ENCODE measurements around the gene HK2. TPM values are rescaled to one million over a fixed set of nuclear protein-coding genes. Genes with fewer than 3 reads are reported as not detected.
A peak's percentile ranks its signal among the peaks of the same experiment; 100 is the strongest.

The HK2 gene
- total and polyA plus RNA-seq, 3 experiments from 2014 or later, result 1.8 to 57.0 (median 54.5) TPM

- no peak for DNase-seq
- ChIA-PET CTCF (interaction anchor here (1.4 kb wide), 1 partner anchor 13 kb away, joined by 4 read pairs; no protein-coding TSS in a partner anchor), POLR2A (no interaction called here)
- no peaks in the 10 kb centered on the region for H3K9me3 Mint-ChIP-seq
- Histone ChIP-seq H3K36me3 (ENCODE audit: insufficient read depth, low read length) (no peaks in the 10 kb centered on the region), H3K9me3 (ENCODE audit: low read length) (no peaks in the 10 kb centered on the region), H3K4me3 (ENCODE audit: low read length) (no peak overlapping the region), H3K27ac (ENCODE audit: low read depth, low read length) (no peak overlapping the region), H3K4me1 (ENCODE audit: insufficient read depth, low read length) (no peaks in the 10 kb centered on the region), H3K27me3 (ENCODE audit: insufficient read depth, low read length, poor library complexity, severe bottlenecking) (no peaks in the 10 kb centered on the region)
- no peak overlapping the region for H3K27ac Mint-ChIP-seq
- peaks cover 0 to 2% (median 0%) of the 10 kb centered on the region in 3 donors for H3K36me3 Mint-ChIP-seq
- H3K4me1 Mint-ChIP-seq, result no peaks in the 10 kb centered on the region
- H3K4me3 Mint-ChIP-seq, result no peak overlapping the region
- no peaks in the 10 kb centered on the region for H3K27me3 Mint-ChIP-seq
Measured at GRCh38 chr2:74863802-74864248, 29.9 kb downstream of the HK2 start.

- Histone ChIP-seq H3K4me1 (ENCODE audit: insufficient read depth, low read length) (no peaks in the 10 kb centered on the region), H3K27me3 (ENCODE audit: insufficient read depth, low read length, poor library complexity, severe bottlenecking) (no peaks in the 10 kb centered on the region), H3K36me3 (ENCODE audit: insufficient read depth, low read length) (no peaks in the 10 kb centered on the region), H3K4me3 (ENCODE audit: low read length) (no peak overlapping the region), H3K9me3 (ENCODE audit: low read length) (no peaks in the 10 kb centered on the region), H3K27ac (ENCODE audit: low read depth, low read length) (no peak overlapping the region)
- no peaks in the 10 kb centered on the region for H3K27me3 Mint-ChIP-seq
- DNase-seq, result no peak
- CTCF ChIA-PET, result interaction anchor here (0.9 kb wide), 1 partner anchor 10 kb away, joined by 3 read pairs; no protein-coding TSS in a partner anchor
- POLR2A ChIA-PET, result no interaction called here
- no peaks in the 10 kb centered on the region for H3K9me3 Mint-ChIP-seq
- no peak overlapping the region for H3K27ac Mint-ChIP-seq
- H3K4me1 Mint-ChIP-seq, result no peaks in the 10 kb centered on the region
- H3K36me3 Mint-ChIP-seq, result peaks cover 0 to 2% (median 0%) of the 10 kb centered on the region in 3 donors
- H3K4me3 Mint-ChIP-seq, result no peak overlapping the region
Measured at GRCh38 chr2:74864728-74865722, 31.1 kb downstream of the HK2 start.

- Mint-ChIP-seq H3K27ac (peak overlapping the region in 1 of 8 donors; percentile 11), H3K4me1 (no peaks in the 10 kb centered on the region), H3K9me3 (no peaks in the 10 kb centered on the region), H3K27me3 (no peaks in the 10 kb centered on the region), H3K36me3 (peaks cover 0 to 2% (median 0%) of the 10 kb centered on the region in 3 donors), H3K4me3 (no peak overlapping the region)
- H3K36me3 ChIP-seq (ENCODE audit: insufficient read depth, low read length), result no peaks in the 10 kb centered on the region
- H3K27ac ChIP-seq (ENCODE audit: low read depth, low read length), result no peak overlapping the region
- no peak for DNase-seq
- POLR2A ChIA-PET, result no interaction called here
- H3K9me3 ChIP-seq (ENCODE audit: low read length), result no peaks in the 10 kb centered on the region
- no peak overlapping the region for H3K4me3 ChIP-seq (ENCODE audit: low read length)
- no peaks in the 10 kb centered on the region for H3K4me1 ChIP-seq (ENCODE audit: insufficient read depth, low read length)
- no peaks in the 10 kb centered on the region for H3K27me3 ChIP-seq (ENCODE audit: insufficient read depth, low read length, poor library complexity, severe bottlenecking)
- CTCF ChIA-PET, result no interaction called here
Measured at GRCh38 chr2:74865770-74866674, 32.1 kb downstream of the HK2 start.

- Mint-ChIP-seq H3K27ac (peak overlapping the region in 1 of 8 donors; percentile 7), H3K4me1 (no peaks in the 10 kb centered on the region), H3K36me3 (peaks cover 0 to 3% (median 0%) of the 10 kb centered on the region in 3 donors), H3K4me3 (no peak overlapping the region), H3K9me3 (no peaks in the 10 kb centered on the region), H3K27me3 (no peaks in the 10 kb centered on the region)
- no peaks in the 10 kb centered on the region for H3K4me1 ChIP-seq (ENCODE audit: insufficient read depth, low read length)
- no peaks in the 10 kb centered on the region for H3K9me3 ChIP-seq (ENCODE audit: low read length)
- no peak overlapping the region for H3K27ac ChIP-seq (ENCODE audit: low read depth, low read length)
- CTCF ChIA-PET, result interaction anchor here (1.5 to 1.6 kb wide), 2 partner anchors 9 to 153 kb away, joined by 3 to 5 read pairs; no protein-coding TSS in a partner anchor
- H3K27me3 ChIP-seq (ENCODE audit: insufficient read depth, low read length, poor library complexity, severe bottlenecking), result no peaks in the 10 kb centered on the region
- DNase-seq, result no peak
- POLR2A ChIA-PET, result no interaction called here
- H3K4me3 ChIP-seq (ENCODE audit: low read length), result no peak overlapping the region
- no peaks in the 10 kb centered on the region for H3K36me3 ChIP-seq (ENCODE audit: insufficient read depth, low read length)
Measured at GRCh38 chr2:74867841-74868658, 34.1 kb downstream of the HK2 start.

- POLR2A ChIA-PET, result no interaction called here
Measured at GRCh38 chr2:74869517-74869916, 35.6 kb downstream of the HK2 start.

GRCh38 chr2:74870951-74871350 is 37.0 kb downstream of the HK2 start:
- CTCF ChIA-PET, result interaction anchor here (10.6 kb wide), 1 partner anchor 156 kb away, joined by 145 read pairs; no protein-coding TSS in a partner anchor
- H3K36me3 ChIP-seq (ENCODE audit: insufficient read depth, low read length), result no peaks in the 10 kb centered on the region
- H3K27me3 ChIP-seq (ENCODE audit: insufficient read depth, low read length, poor library complexity, severe bottlenecking), result no peaks in the 10 kb centered on the region
- no peak overlapping the region for H3K4me3 ChIP-seq (ENCODE audit: low read length)
- Mint-ChIP-seq H3K27me3 (no peaks in the 10 kb centered on the region), H3K36me3 (peaks cover 0 to 4% (median 0%) of the 10 kb centered on the region in 3 donors), H3K27ac (no peak overlapping the region), H3K4me1 (no peaks in the 10 kb centered on the region), H3K9me3 (no peaks in the 10 kb centered on the region), H3K4me3 (no peak overlapping the region)
- H3K27ac ChIP-seq (ENCODE audit: low read depth, low read length), result no peak overlapping the region
- no peak for DNase-seq
- POLR2A ChIA-PET, result no interaction called here
- H3K9me3 ChIP-seq (ENCODE audit: low read length), result no peaks in the 10 kb centered on the region
- H3K4me1 ChIP-seq (ENCODE audit: insufficient read depth, low read length), result peaks cover 1% of the 10 kb centered on the region

More at GRCh38 chr2:74869517-74869916, 35.6 kb downstream of the HK2 start:
- Mint-ChIP-seq H3K4me1 (no peaks in the 10 kb centered on the region), H3K27me3 (no peaks in the 10 kb centered on the region), H3K36me3 (peaks cover 0 to 4% (median 0%) of the 10 kb centered on the region in 3 donors), H3K9me3 (no peaks in the 10 kb centered on the region), H3K4me3 (no peak overlapping the region), H3K27ac (no peak overlapping the region)
- CTCF ChIA-PET, result interaction anchor here (1.6 to 10.6 kb wide), 2 partner anchors 8 to 154 kb away, joined by 5 to 145 read pairs; no protein-coding TSS in a partner anchor
- Histone ChIP-seq H3K4me1 (ENCODE audit: insufficient read depth, low read length) (no peaks in the 10 kb centered on the region), H3K27ac (ENCODE audit: low read depth, low read length) (no peak overlapping the region), H3K9me3 (ENCODE audit: low read length) (no peaks in the 10 kb centered on the region), H3K27me3 (ENCODE audit: insufficient read depth, low read length, poor library complexity, severe bottlenecking) (no peaks in the 10 kb centered on the region), H3K36me3 (ENCODE audit: insufficient read depth, low read length) (no peaks in the 10 kb centered on the region), H3K4me3 (ENCODE audit: low read length) (no peak overlapping the region)
- DNase-seq, result no peak

GRCh38 chr2:74871414-74871813 is 37.5 kb downstream of the HK2 start:
- peaks cover 4% of the 10 kb centered on the region for H3K4me1 ChIP-seq (ENCODE audit: insufficient read depth, low read length)
- no peak for DNase-seq
- Mint-ChIP-seq H3K36me3 (peaks cover 0 to 4% (median 0%) of the 10 kb centered on the region in 3 donors), H3K27me3 (no peaks in the 10 kb centered on the region), H3K4me3 (no peak overlapping the region), H3K4me1 (peaks cover 0 to 5% (median 0%) of the 10 kb centered on the region in 3 donors), H3K27ac (no peak overlapping the region), H3K9me3 (no peaks in the 10 kb centered on the region)
- CTCF ChIA-PET, result interaction anchor here (10.6 kb wide), 1 partner anchor 156 kb away, joined by 145 read pairs; no protein-coding TSS in a partner anchor
- POLR2A ChIA-PET, result no interaction called here
- no peaks in the 10 kb centered on the region for H3K27me3 ChIP-seq (ENCODE audit: insufficient read depth, low read length, poor library complexity, severe bottlenecking)
- H3K4me3 ChIP-seq (ENCODE audit: low read length), result no peak overlapping the region
- no peak overlapping the region for H3K27ac ChIP-seq (ENCODE audit: low read depth, low read length)
- H3K9me3 ChIP-seq (ENCODE audit: low read length), result no peaks in the 10 kb centered on the region
- H3K36me3 ChIP-seq (ENCODE audit: insufficient read depth, low read length), result no peaks in the 10 kb centered on the region
